ENCODE measurements around the gene GIMAP5.
"Not testable (repeated sequence)": the region's sequence is repeated elsewhere in the genome, so short reads cannot be mapped to it uniquely, and the experiment has no call there.

The GIMAP5 gene

DNA sequence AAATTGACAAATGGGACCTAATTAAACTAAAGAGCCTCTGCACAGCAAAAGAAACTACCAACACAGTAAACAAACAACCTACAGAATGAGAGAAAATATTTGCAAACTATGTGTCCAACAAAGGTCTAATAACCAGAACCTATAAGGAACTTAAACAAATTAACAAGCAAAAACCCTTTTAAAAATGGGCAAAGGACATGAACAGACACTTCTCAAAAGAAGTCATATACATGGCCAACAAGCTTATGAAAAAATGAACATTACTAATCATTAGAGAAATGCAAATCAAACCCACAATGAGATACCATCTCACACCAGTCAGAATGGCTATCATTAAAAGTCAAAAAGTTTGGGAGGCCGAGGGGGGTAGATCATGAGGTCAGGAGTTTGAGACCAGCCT is 36.9 kb downstream of the GIMAP5 start:
- DNase-seq (ENCODE audit: low spot score), result not testable (repeated sequence)

DNA sequence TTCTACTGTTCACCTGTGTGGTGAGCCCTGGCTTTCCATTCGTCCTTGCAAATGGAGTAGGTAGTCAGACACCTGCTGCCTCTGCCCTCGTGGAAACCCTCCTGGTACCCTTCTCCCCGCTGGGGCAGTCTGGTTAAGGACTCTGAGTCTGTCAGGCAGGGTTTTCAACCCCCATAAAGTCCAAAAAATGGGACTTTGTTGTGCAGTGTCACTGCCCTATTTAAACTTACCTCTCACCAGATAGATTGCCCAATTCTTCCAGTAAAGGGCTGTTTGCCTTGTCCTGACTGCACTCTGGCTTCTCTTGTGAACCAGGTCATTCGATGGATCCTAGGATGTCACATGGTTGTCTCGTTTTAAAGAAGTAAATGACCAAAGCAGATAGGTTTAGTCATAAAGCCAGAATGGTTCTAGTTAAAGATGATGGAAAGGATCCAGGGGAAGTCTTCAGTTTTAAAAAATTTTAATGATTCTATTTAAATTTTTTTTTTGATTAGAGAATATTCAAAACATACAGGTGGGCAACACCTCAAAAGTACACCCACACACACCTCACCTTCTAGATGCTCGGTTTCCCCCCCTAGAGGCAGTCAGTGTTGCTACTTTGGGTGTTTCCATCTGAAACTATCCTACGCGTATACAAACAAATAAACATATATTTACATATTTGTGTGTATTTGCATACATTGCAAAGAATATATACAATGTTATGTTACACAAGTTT is 41.0 kb downstream of the GIMAP5 start:
- no peak for DNase-seq (ENCODE audit: low spot score)

DNA sequence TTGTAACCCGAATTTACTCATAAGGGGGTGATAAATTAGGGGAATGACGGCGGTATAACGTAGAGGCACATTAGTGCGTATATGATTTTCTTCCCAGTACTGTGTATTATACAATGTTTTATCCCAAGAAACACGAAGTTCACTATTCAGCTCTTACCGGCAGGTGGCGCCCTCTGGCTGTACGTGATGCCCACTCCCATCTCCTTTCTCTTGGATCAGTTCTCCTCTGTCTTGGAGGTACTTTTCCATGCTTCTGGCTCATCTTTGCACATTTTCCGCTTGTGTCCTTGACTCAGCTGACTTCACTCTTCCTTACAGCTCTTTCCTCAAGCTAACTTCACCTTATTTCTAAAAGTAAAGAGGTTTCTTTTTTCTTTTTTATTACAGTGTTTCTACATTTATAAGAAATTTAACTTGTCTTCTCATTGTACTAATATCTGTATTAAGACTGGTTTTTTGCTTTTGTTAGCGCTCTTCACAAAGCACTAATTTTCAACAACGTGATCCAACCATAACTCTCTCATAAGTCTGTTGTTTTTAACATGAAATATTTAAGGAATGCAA is 41.6 kb downstream of the GIMAP5 start:
- peak; percentile 81 for DNase-seq (ENCODE audit: low spot score)

DNA sequence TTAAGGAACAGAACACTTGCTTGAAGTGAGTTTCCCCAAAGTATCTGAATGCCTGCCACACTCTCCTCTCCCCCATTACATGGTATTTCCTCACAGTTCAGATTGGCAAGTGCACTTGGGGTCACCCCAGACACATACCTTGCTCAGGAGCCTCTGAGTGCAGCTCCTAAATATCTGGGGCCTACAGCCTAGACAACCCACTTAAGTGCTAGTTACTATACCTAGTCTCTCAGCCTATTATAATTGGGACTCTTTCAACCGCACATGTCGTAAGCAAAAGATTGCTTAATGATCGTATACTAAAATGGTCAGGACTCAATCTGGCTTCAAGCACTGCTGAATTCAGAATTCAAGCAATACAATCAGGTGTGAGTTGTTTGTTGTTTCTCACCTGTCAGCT is 43.1 kb downstream of the GIMAP5 start:
- DNase-seq (ENCODE audit: low spot score), result no peak

DNA sequence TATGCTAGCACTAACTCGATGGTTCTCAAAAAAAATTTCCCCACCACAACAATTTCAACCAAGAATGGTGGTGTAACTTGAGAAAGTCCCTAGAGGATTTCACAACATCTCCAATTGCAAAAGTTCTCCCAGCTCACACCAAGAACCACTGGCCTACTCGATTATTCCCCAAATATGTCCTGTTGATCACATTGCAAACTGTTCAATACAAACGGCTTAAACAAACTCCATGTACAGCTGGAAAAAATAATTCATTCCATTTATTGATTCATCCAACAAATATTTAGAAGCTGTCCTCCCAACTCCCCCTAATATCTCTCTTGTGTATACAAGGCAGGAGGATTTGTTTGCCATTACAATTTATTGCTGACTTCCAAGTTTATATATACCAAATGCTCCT is 43.9 kb downstream of the GIMAP5 start:
- DNase-seq (ENCODE audit: low spot score), result no peak

DNA sequence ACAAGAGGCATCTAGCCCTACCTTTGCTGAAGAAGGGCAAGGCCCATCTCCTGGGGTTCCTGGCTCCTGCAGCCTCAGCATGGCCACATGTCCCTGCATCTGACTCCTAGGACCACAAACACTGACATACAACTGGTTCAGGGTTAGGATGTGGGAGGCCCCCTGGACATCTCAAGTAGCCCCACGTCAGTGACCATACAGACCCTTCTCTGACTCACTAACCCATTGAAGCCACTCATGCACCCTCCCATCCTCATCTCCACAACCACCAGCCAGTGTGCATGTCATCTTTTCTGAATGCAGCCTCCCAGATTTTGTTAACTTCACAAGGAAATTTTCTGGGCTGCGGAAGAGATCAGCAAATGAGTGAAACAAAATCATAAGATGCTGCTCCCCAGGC is 44.7 kb downstream of the GIMAP5 start:
- no peak for DNase-seq (ENCODE audit: low spot score)

DNA sequence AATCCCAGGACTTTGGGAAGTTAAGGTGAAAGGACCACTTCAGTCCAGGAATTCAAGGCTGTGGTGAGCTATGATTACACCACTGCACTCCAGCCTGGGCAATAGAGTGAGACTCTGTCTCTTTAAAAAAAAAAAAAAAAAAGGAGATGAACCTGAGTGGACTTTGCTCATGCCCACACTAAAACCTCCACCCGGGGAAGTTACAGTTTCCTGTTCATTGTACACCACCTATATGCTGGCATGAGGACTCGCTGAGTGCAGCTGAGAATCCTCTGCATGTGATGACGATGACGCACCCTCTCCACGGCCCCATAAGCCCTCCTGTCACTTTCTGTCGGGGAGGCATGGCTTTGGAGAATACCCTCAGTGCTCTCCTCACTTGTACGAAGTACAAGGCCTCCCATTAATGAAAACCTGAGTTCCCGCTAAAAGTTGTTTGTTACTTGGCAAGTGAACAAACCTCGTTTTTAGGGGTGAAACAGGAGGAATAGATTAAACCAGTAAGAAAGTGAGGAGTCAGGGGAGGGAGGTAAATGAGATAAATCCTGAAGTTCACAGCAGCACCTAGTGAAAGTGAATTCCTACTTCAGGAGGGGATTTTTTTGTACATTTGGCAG is 47.0 kb downstream of the GIMAP5 start:
- no peak for DNase-seq (ENCODE audit: low spot score)

DNA sequence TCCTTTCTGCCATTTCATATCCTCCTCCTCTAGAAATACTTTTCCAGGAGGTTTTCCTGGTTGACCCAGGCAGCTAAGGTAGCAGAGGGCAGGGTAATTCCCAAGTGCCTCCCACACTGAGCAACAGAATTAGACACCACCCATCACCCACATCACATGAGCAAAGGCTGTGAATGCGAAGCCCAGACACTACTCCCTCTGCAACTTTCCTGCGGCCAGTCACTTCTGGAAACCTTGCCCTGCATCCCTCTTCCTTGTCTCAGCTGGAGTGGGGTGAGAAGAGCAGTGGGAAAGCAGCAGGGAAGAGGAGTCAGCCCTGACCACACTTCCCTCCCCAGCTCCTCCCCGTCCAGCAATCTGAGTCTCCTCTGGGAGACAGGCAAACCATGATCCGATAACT is 47.7 kb downstream of the GIMAP5 start:
- DNase-seq (ENCODE audit: low spot score), result no peak

DNA sequence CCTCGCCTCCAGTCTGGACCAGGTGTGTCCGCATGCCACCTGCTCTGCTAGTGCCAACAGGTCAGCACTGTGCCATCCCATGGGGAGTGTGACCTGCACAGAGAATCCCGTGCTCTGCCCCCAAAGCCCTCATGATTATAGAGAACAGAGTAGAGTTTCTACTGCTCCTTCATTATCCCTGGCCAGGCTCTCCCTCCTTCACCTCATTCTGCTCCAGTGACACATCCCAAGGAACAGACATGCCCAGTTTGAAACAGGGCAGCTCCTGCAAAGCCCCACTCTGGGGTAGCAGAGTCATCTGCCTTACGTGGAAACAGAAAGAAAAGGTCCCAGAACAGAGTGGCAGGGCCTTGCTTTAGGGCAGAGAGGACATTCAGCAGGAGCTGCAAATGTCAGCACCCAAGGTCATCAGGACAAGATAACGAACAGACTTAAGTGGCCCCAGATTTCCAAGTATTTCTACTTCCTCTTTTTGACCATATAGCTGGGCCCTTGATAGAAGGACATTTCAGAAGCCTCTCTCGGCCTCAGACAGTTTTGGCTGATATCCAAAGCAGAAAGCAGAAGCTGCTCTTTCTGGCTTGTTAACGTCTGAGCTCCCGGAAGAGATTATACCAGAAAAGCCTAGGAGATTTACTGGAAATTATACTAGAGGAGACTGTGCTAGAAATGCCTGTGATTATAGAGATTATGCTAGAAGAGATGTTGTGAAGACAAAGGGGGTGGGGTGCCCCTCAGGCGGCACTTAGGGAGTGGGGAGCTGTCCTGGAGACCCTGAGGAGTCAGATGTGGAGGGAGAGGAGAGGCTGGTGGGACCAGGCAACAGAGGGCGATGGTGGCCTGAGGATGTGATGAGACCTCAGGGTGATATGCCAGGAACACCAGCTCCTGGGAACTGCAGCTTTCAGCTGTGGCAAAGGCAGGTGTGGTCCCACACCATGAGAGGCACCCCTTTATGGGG is 50.4 kb downstream of the GIMAP5 start:
- no peak for DNase-seq (ENCODE audit: low spot score)

DNA sequence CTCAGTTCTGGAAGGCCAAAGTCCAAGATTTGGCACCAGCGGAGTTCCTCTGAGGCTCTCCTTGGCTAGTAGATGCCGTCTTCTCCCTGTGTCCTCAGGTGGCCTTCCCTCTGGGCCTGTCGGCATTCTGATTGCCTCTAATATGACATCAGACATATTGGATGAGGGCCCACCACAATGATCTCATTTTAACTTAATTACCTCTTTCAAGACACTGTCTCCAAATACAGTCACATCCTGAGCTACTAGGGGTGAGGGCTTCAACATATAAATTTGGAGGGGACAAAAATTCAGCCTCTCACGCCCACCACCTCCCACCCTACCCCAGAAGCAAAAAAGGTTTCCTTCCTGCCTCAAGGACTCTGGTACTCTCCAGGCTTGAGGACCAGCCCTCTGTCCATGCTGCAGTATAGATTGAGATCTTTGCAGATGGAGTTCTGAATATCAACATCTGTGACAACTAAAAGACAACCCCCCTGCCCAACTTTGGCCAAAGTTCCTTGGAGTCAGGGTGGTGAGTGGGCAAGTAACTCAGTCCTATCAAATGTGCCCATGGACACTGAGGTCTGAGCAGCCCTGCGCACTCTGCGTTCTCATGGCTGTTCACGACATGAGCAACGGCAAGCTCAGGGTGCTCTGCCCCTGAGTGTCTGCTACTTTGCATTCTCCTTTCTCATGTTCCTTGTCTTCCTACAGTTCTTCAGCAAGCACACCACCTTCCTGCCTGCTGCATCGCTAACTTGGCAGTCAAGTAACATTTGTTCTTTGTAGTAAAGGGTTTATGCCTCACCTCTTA is 51.5 kb downstream of the GIMAP5 start:
- no peak for DNase-seq (ENCODE audit: low spot score)

DNA sequence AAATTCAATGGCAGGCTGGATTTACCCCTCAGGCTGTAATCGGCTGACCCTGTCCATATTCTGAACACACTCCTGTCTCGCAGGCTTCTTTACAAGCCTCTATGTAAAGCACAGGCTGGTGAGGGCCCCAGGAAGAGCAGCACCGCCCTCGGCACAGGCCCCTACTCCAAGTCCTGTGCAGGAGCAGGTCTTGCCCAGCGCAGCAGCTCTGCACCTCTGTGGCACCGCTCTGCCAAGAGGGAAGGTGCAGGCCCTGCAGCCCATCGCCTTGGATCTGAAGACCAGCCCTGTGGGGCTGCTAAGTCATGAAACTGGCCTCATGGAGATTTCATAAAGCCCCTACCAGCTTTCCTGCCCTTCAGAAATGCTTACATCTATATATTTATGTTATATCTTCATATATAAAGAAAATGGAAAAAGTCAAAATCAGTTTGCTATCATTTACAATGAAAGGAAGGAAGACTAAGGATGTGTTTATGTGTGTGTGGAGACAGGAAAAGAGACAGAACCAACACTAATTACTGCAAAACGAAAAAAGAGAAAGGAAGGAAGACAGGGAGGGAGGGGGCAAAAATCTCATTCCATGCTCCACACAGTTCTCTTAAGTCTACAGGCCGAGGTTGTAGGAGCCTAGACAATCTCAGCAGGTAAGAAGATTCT is 53.3 kb downstream of the GIMAP5 start:
- DNase-seq (ENCODE audit: low spot score), result no peak

DNA sequence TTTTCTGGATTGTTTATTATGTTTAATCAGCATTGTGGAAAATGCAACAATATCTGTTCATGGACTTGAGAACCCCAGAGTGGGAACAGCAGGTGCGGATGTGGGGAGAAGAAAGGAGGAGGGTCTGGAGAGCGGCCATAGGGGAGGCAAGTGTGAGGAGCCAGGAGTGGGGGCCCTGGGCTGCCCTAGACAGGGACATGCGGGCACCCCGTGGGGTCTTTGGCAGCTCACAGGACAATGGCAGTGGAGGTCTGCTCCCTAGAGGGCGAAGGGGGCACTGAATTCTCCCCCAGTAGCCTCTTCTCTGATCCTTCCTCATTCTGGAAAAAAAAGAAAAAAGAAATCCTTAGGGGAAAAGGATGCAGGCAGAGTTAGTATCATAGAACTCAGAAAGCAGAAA is 54.1 kb downstream of the GIMAP5 start:
- no peak for DNase-seq (ENCODE audit: low spot score)

DNA sequence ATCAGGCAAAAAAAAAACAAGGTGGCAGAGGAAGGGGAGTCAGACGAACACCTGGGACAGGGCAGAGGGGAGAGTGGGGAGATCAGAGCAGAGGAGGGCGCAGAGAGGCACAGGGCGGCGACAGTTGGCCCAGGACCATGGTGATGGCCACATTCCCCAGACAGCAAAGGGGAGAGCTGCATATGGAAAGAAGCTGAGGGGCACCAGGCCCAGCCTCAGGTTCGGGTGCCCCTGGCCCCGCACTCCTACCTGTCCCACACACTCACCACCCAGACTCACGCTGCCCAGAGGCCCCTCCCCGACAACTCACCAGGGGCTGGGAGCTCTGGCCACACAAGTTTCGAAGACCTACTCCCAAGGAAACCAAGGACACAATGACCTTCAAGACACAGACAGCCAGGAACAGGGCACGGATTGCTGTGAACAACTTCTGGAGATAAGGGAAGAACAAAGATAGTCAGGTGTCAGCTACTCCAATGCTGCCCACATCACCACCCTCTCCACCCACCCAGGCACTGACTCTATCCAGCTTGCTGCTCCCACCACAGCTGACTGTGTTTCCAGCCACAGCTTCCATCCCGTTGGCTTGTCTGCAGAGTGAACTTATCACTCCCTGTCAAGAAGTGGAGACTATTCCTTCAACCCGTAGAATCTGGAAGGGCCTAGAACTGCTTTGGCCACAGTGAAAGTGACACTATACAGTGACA is 54.7 kb downstream of the GIMAP5 start:
- DNase-seq (ENCODE audit: low spot score), result no peak

Data from iPS-NIHi11 (cell line).